HG02759 (cell line): Measurements from ENCODE around the gene TENM3.

ENCODE experiments used
- ATAC-seq: cut with Tn5 transposase; IDR thresholded peaks from one replicate; pipeline ENCODE4 v1.9.1; 2021; ENCODE audit warnings: mild to moderate bottlenecking, moderate library complexity; ENCODE audit not compliant: unreplicated experiment

TENM3 gene

DNA sequence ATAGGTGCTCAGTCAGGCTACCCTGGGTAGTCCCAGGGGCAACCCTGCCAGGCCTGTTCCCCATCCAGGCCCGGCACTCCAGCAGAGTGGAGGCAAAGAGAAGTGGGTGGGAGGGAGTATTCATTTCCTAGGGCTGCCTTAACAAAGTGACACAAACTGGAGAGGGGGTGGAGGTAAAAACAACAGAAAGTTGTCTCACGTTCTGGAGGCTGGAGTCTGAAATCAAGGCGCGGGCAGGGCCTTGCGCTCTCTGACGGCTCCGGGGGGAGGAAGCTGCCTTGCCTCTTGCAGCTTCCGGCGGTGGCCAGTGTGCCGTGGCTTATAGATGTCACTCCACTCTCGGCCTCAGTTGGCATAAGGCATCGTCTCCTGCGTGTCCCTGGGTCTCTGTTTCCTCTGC, 583.2 kb downstream of the TENM3 start:
- peak; percentile 74 for ATAC-seq

DNA sequence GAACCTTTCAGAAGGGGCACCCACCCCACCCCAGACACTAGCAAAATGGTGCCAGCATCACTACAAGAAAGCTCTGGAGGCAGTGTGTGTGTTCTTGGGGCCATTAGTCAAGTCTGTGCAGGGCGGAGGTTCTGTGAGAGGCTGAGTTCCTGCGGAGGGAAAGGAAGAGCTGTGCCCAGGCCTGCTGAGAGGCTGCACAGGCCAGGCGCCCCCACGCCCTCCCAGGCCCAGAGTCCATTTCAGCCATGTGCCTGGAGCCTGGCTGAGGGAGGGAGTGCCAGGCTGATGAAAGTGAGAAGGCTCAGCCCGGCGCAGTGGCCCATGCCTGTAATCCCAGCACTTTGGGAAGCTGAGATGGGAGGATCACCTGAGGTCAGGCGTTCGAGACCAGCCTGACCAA, 584.0 kb downstream of the TENM3 start:
- ATAC-seq = no peak

DNA sequence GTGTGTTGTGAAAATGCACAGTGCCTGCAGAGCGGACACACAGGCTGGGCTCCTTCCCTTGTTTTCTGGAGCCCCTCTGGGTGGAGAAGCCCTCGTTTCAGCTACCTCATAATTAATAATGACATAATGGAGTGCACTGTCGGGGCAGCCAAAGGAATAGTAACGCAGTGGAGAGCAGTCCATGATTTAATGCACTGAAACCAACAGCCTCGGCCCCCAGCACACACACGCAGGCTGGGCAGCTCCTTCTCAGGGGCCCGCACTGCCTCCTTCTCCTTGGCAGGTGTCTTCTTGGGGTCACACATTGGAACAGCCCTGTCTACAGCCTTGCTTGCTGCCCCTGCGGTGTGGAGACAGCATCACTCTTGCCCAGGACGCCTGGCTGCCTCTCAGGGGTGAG, 584.8 kb downstream of the TENM3 start:
- no peak for ATAC-seq

DNA sequence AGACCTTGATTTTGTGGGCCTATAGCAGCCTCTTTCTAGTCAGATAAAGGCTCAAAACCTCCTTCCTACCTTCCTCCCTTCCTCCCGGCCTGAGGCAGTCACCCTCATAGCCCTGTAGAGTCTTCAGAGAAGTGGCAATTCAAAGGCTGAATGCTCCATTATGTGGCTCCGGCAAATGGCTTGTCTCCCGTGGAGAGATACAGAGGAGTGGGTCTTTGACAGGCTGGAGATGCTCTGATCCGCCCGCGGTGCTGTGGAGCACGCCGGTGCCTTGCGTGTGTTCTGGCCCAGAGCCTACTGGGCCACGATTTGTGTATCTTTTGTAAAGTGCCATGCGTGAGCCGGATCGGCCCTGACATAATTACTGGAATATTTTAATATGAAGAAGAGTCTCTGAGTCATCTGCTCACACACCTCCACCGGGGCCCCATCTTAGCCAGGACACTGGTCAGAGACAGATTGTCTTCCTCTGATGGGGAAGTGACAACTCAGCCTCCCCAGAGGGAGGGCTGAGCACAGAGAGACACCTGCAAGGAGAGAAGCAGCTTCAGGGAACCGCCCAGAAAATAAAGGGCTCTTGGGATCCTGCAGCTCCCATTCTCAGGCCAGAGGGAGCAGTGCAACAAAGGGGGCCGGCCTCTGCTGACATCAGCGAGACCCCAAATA, 585.3 kb downstream of the TENM3 start:
- ATAC-seq = no peak

DNA sequence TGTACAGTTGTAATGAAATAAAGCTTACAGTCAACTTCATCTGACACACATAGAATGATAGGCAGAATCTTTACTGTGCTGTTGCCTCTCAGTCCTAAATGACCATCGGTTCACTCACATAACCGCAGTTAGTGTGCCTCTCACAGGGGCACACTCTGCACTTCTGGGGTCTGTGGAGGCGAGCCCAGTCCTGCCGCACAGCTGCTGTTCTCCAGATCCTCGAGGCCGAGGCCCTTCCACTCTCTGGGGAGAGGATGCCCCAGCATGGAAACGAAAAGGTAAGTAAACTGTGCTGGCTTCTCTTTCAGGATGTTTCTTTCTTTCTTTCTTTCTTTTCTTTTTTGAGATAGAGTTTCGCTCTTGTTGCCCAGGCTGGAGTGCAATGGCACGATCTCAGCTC, 586.0 kb downstream of the TENM3 start:
- no peak for ATAC-seq

DNA sequence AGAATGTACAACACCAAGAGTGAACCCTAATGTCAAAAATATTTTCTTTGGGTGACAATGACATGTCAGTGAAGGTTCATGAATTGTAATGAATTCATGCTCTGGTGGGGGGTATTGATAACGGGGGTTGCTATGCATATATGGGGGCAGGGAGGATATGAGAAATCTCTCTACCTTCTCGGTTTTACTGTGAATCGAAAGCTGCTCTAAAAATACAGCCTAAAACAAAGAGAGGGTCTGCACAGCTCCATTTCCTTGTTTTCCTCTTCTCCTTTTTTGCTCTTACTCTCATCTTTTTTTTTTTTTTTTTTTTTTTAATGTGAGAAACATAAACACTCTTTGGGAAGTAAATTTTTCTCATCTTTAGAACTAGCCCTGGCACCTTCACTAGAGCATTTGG, 588.2 kb downstream of the TENM3 start:
- no peak for ATAC-seq

DNA sequence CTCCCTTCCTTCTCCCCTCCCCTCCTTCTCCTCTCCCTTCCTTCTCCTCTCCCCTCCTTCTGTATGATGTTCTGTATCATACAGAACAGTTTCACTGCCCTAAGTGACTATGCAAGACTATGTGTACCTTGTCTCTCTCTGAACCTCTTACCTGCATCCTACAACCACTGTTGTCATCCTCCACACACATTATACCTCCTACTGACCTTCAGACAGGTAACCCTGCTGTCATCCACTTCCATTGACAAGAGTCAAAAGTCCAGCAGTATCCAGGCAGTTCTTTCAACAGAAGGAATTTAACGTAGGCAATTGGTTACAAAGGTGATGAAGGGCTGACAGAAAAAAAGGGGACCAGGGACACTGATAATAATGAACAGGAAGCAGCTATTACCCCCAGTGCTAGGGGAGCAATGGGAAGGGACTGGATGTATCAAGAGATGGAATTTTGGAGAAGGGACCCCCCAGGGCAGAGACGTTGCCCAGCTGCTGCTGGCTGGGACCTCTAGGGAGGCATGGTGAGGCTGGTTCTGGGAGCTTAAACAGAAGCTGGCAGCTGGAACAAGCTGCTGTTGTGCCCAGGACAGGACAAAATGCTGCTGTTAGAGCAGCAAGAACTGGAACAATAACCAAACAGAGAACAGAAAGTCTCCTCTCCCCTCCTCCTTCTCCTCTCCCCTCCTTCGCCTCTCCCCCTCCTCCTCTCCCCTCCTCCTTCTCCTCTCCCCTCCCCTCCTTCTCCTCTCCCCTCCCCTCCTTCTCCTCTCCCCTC, 589.3 kb downstream of the TENM3 start:
- ATAC-seq = no peak

DNA sequence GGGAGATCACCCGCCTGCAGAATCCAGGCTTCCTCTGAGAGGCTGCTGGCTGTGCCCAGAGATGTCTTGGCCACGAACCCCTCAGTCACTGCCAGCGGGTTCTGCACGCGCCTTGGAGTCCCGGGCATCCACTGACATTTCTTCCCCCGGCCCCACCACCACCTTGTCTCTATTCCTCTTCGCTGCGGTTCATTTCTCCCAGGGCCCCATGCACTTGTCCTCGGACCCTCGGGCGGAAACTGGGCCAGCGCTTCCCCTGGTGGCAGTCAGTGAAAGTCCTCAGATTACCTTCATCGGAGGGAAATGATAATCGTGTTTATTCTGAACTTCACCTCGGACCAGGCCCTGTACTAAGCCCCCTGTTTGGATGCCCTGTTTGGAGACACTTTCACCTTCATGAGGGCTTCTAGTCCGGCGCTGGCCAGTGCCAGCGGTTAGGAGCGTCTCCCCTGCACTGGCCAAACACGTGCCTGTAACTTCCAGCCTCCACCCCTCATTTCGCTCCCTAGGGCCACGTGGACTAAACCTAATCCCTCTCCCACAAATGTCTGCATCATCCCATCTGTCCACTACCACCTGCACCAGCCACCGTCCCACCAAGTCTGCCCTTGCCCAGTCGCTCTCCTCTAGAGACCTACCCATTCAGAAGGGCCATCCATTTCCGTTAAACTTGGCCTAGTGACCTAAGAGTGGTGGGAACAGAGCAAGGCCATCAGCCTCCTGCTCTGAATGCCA, 592.0 kb downstream of the TENM3 start:
- ATAC-seq = no peak

DNA sequence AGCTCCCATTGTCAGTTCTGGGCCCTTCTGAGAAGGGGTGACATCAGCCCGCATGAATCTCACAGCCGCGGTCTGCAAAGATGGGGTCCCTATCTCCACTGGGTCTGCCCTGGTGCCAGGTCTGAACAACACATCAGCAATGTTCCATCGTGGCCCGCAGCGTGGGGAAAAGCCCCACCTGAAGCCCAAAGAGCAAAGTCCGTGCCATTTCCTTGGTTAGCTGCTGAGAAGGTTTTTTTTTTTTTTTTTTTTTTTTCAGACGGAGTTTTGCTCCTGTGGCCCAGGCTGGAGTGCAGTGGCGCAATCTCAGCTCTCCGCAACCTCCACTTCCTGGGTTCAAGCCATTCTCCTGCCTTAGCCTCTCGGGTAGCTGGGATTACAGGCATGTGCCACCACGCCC, 594.6 kb downstream of the TENM3 start:
- ATAC-seq = no peak

DNA sequence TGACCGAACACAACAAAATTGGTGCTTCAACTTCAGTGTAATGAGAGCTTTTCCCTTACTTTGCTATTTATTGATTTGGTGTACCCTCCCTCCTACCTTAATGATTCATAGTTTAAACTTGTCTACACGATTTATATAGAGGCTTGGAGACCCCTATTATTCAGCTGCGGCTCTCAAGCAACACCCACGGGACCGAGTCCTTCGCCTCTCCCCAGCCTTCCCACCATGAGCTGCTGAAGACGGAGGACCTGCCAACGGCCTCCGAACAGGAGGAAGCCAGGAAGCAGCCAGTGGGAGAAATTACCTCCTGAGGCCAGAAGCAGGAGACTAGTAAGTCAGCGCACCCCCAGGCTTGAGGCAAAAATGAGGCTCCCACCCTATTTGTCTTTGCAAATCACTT, 595.3 kb downstream of the TENM3 start:
- no peak for ATAC-seq

DNA sequence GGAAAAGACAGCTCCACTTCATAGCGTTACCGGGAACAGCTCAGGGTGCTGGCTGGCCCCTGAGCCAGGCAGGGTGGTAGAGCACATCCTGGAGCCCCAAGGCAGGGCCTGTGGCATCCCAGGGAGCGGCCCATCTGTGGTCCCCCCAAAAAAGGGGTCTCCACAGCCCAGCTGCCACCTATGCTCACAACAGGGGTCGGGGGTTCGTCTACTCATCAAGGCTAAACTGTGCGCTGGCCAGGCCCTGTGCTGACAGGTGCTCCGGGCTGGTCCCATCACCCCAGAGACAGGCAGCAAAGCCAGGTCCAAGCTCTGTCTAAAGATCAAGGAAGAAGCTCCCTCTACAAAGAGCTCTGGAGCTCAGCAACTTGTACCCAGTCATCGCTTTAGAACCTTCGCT, 596.1 kb downstream of the TENM3 start:
- no peak for ATAC-seq

DNA sequence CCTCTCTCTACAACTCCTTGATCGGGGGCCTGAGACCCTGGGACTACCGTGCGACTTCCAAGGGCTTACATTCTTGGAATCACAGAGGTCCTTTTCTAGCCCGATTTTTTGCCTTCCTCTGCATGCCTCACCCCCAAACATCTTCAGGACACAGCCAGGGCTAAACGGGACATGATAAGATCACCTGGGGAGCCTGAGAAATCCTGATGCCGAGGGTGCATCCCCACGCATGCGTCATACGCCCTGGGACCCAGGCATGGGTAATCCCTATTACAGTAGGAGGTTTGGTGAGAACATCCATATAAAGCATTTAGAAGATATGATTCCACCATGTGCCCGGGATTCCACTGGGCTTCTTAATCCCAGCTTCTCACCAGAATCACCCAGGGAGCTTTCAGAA, 596.9 kb downstream of the TENM3 start:
- ATAC-seq = no peak

DNA sequence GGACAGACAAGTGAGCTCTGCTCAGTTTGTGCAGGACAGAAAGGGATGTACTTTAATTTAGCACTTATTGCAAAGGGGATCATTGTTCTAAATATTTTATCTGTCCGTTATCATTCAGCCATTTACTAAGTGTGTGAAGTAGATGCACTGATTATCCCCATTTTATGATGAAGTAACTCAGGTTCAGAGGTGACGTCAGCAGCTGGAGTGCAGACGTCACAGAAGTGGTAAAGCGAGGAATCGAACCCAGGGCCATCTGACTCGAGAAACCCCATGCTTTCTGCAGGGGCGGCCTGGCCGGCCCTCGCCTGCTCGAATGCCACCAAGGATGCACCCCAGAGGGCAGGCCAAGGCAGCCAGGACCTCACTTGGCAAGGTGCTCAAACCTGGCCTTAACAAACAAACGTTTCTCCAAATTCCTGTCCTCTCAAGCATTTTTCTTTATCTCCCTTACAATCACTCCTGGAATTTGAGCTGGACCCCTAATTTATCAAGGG, 599.0 kb downstream of the TENM3 start:
- ATAC-seq = no peak

DNA sequence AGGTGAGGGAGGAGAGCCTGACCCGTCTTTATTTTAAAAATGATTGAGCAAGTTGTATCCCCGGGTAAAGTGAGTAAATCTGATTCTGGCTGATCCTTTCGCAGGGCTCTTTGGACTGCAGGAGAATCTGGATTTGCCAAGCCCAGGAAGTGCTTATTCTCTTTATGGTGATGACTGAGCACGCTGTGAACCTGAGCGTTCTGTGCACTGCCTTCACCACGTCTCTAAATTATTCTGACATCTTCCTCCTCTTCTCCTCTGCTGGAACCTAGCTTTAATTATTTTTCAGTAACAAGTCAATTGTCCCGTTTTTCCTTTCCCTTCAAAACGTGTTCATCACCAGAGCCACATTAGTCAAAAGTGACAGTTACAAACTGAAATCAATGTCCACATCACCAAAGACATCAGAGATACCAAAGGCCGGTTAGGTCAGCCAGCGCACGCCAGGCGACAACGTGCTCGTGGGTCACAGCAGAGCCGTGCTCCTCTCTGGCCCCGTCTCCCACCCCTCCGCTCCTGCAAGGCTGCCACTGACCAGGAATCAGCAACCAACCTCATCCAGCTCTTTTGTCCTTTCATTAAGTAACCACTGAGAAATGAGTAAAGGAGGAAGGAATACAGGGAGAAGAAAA, 599.7 kb downstream of the TENM3 start:
- no peak for ATAC-seq

DNA sequence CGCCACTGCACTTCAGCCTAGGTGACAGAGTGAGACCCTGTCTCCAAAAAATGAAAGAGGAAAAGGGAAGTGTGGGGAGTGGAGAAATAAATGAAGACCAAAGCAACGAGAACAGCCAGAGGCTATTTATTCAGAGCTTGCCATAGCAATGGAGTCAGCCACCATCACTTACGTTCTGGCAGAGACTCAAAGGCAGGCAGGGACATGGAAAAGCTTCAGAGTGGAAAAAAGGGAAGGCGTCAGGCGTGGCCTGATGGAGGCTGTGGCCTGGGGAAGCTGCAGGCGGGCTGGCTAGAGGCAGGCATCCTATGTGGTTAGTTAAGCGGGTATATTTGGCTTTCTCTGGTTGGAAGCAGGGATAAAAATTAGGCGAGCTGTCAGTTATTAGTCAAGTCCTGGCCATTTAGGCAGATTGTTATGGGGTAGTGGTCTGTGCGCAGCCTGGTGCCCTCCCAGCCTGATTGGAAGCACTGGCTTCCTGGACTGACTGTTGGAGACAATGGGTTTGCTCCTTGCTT, 600.7 kb downstream of the TENM3 start:
- ATAC-seq = no peak

DNA sequence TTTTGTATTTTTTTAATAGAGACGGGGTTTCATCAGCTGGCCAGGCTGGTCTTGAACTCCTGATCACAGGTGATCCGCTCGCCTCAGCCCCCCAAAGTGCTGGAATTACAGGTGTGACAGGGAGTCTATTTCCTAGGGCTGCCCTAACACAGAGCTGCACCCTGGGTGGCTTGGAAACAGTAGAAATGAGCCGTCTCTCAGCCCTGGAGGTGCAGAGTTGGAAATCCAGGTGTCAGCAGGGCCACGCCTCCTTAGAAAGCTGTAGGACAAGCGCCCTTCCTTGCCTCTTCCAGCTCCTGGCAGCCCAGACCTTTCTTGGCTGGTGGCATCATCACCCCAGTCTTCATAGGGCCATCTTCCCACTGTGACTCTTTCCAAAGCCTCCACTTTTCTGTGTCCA, 602.4 kb downstream of the TENM3 start:
- ATAC-seq = no peak

DNA sequence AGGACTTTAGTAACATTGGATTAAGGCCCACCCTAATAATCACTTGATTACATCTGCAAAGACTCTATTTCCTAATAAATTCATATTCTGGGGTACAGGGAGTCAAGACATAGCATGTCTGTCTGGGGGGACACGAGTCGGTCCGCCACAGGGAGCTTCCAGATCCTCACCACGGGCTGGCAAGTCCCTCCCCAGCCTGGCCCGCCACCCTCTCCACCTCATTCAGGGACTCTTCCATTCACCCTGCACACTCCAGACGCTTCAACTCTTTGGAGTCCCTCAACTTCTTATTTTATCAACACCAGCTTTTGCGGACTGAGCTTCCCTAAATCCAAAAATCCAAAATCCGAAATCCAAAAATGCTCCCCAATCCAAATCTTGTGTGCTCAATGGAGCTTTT, 602.8 kb downstream of the TENM3 start:
- ATAC-seq = no peak

DNA sequence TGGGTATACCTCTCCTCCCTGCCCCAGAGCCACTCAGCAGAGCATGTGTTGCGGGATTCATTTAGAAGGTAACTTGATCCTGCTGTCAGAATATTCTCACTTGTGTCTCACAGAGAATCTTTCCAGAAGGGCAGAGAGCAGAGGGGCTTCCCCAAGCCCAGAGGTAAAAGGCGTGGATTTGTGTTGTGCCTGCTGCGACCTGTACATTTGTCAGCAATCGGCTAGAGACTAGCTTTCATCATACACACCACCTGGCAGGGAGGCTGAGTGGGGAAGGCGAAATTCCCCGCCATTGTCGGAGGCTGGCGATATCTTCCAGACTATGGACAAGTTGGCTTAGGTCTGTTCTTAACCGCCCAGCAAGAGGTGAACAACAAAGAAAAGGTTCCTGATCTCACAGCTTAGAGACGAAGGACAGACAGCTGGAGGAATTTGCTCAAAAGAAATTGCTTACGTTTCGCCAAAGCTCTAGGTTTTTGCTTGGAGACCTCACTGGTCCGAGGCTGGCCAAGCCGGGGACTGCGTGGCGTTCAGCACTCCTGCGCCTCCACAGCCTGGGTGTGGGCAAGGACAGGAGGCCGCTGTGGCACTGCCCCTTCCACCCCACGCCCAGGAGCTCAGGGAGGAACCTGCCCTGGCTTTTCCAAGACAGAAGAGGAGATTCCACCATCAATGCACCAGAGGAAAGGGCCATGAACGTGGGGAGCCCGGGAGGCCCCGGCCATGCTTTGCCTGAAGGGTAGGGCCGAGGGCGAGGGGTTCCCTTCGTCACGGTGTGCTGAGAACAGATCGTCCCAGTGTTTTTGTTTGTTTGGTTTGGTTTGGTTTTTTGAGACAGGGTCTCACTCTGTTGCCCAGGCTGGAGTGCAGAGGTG, 604.6 kb downstream of the TENM3 start:
- no peak for ATAC-seq

DNA sequence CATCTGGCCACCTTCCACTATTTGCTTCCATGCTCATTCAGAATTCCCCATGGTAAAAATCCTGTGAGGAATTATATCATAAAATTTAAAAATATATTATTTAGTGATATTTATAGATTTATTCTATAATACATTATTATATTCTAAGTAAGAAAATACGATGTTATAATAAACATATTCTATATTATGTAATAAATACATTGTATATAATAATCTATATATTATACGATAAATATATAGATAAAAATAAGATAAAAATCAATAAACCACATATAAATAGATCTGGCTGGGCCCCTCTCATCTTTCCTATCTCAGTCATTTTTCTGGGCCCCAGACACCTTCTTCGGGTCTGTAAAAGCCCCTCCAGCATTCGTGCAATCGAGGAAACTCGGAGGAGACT, 605.5 kb downstream of the TENM3 start:
- no peak for ATAC-seq
